Urinary bladder (tissue), 4 donors: ENCODE results near the gene LMO7. TPM values are rescaled to one million over a fixed set of nuclear protein-coding genes. Genes with fewer than 3 reads are reported as not detected.

Experiments used
- DNase-seq: peaks from one replicate; pipeline ENCODE4 v3.0.0-alpha.2; 2015; ENCODE audit errors: extremely low spot score
- H3K27ac ChIP-seq: one replicate; pipeline ENCODE4 v1.5.1; 2013; ENCODE audit warnings: low read depth, mild to moderate bottlenecking, moderate library complexity
- H3K36me3 ChIP-seq: one replicate; pipeline ENCODE4 v1.6.1; 2013; ENCODE audit warnings: mild to moderate bottlenecking, moderate library complexity; ENCODE audit not compliant: insufficient read depth
- H3K4me1 ChIP-seq: one replicate; pipeline ENCODE4 v1.6.1; 2013; ENCODE audit warnings: mild to moderate bottlenecking, moderate library complexity; ENCODE audit not compliant: insufficient read depth
- H3K4me3 ChIP-seq: one replicate; pipeline ENCODE4 v1.5.1; 2013; ENCODE audit warnings: low read depth, low read length
- WGBS: extraction: QIAGEN DNeasy Blood & Tissue Kit; methylation state at CpG from one replicate; pipeline ENCODE4 v1.1.7; 2013; 5-methylcytosine and 5-hydroxymethylcytosine counted together
- polyA plus RNA-seq: library from polyadenylated mRNA; stranded (reverse); fragments of 200-250 nt; gene quantifications from one replicate; pipeline ENCODE4 v1.2.3, GENCODE V29; 2013
- total RNA-seq: library from RNA; depleted of rRNA; stranded (reverse); fragments of >200 nt; gene quantifications from one replicate; pipeline ENCODE4 v1.2.3, GENCODE V29; 2014
- donor health status: healthy with polysubstance abuse.
- donor health status: healthy.

The LMO7 gene
- total and polyA plus RNA-seq, 2 donors, result 6.8 to 79.7 TPM

- no peaks in the 10 kb centered on the region for H3K4me1 ChIP-seq
- WGBS, result 98% methylated on average over 2 of the region's 2 CpGs
- no peak overlapping the region for H3K4me3 ChIP-seq
Measured at GRCh38 chr13:75825594-75825993, 189.5 kb downstream of the LMO7 start.

GRCh38 chr13:75826391-75826790, 190.3 kb downstream of the LMO7 start:
- Histone ChIP-seq H3K4me3 (no peak overlapping the region), H3K27ac (no peak overlapping the region), H3K4me1 (no peaks in the 10 kb centered on the region), H3K36me3 (peaks cover 4% of the 10 kb centered on the region)
- no peak for DNase-seq
- 99% methylated on average over 5 of the region's 5 CpGs for WGBS

More at GRCh38 chr13:75825594-75825993, 189.5 kb downstream of the LMO7 start:
- Histone ChIP-seq H3K36me3 (peaks cover 4% of the 10 kb centered on the region), H3K27ac (no peak overlapping the region)
- no peak for DNase-seq

GRCh38 chr13:75829830-75830229, 193.7 kb downstream of the LMO7 start:
- peaks cover 2% of the 10 kb centered on the region for H3K36me3 ChIP-seq
- H3K27ac ChIP-seq, result no peak overlapping the region
- no peak for DNase-seq
- H3K4me1 ChIP-seq, result no peaks in the 10 kb centered on the region
- H3K4me3 ChIP-seq, result no peak overlapping the region
- WGBS, result 97% methylated on average over 1 of the region's 1 CpG

- H3K4me3 ChIP-seq, result no peak overlapping the region
- 51% methylated on average over 1 of the region's 1 CpG for WGBS
- no peaks in the 10 kb centered on the region for H3K4me1 ChIP-seq
- no peak for DNase-seq
- H3K36me3 ChIP-seq, result peaks cover 2% of the 10 kb centered on the region
- H3K27ac ChIP-seq, result no peak overlapping the region
Measured at GRCh38 chr13:75830842-75831241, 194.7 kb downstream of the LMO7 start.

GRCh38 chr13:75831389-75831788, 195.3 kb downstream of the LMO7 start:
- H3K4me1 ChIP-seq, result no peaks in the 10 kb centered on the region
- no peak overlapping the region for H3K27ac ChIP-seq
- no peak for DNase-seq
- H3K36me3 ChIP-seq, result peaks cover 2% of the 10 kb centered on the region
- H3K4me3 ChIP-seq, result no peak overlapping the region

- no peak overlapping the region for H3K27ac ChIP-seq
- WGBS, result 90% methylated on average over 5 of the region's 5 CpGs
- no peak overlapping the region for H3K4me3 ChIP-seq
- no peaks in the 10 kb centered on the region for H3K4me1 ChIP-seq
- peaks cover 2% of the 10 kb centered on the region for H3K36me3 ChIP-seq
- DNase-seq, result no peak
Measured at GRCh38 chr13:75832812-75833211, 196.7 kb downstream of the LMO7 start.

GRCh38 chr13:75836441-75836840, 200.3 kb downstream of the LMO7 start:
- no peaks in the 10 kb centered on the region for H3K36me3 ChIP-seq
- H3K4me1 ChIP-seq, result no peaks in the 10 kb centered on the region
- WGBS, result 88% methylated on average over 4 of the region's 4 CpGs
- DNase-seq, result no peak
- H3K4me3 ChIP-seq, result no peak overlapping the region
- no peak overlapping the region for H3K27ac ChIP-seq

- Histone ChIP-seq H3K36me3 (peaks cover 6% of the 10 kb centered on the region), H3K27ac (no peak overlapping the region), H3K4me1 (no peaks in the 10 kb centered on the region)
Measured at GRCh38 chr13:75838366-75839005, 202.4 kb downstream of the LMO7 start.

GRCh38 chr13:75839406-75839805, 203.3 kb downstream of the LMO7 start:
- Histone ChIP-seq H3K4me3 (no peak overlapping the region), H3K4me1 (no peaks in the 10 kb centered on the region), H3K27ac (no peak overlapping the region), H3K36me3 (peaks cover 6% of the 10 kb centered on the region)
- no peak for DNase-seq
- 90% methylated on average over 2 of the region's 2 CpGs for WGBS

More at GRCh38 chr13:75838366-75839005, 202.4 kb downstream of the LMO7 start:
- WGBS, result 91% methylated on average over 6 of the region's 6 CpGs
- no peak for DNase-seq
- H3K4me3 ChIP-seq, result no peak overlapping the region

- WGBS, result 97% methylated on average over 5 of the region's 5 CpGs
- H3K36me3 ChIP-seq, result peaks cover 6% of the 10 kb centered on the region
Measured at GRCh38 chr13:75841905-75842304, 205.8 kb downstream of the LMO7 start.

GRCh38 chr13:75843074-75843473, 206.9 kb downstream of the LMO7 start:
- H3K4me1 ChIP-seq, result no peaks in the 10 kb centered on the region
- no peak overlapping the region for H3K4me3 ChIP-seq
- 87% methylated on average over 6 of the region's 6 CpGs for WGBS
- H3K27ac ChIP-seq, result no peak overlapping the region
- peaks cover 6% of the 10 kb centered on the region for H3K36me3 ChIP-seq
- DNase-seq, result no peak

More at GRCh38 chr13:75841905-75842304, 205.8 kb downstream of the LMO7 start:
- DNase-seq, result no peak
- H3K4me1 ChIP-seq, result no peaks in the 10 kb centered on the region
- H3K4me3 ChIP-seq, result no peak overlapping the region
- no peak overlapping the region for H3K27ac ChIP-seq

- Histone ChIP-seq H3K27ac (no peak overlapping the region), H3K4me1 (no peaks in the 10 kb centered on the region), H3K36me3 (peaks cover 6% of the 10 kb centered on the region), H3K4me3 (no peak overlapping the region)
- DNase-seq, result no peak
Measured at GRCh38 chr13:75843991-75844390, 207.9 kb downstream of the LMO7 start.

- Histone ChIP-seq H3K4me3 (no peak overlapping the region), H3K4me1 (no peaks in the 10 kb centered on the region), H3K36me3 (peaks cover 2% of the 10 kb centered on the region), H3K27ac (no peak overlapping the region)
- 97% methylated on average over 2 of the region's 2 CpGs for WGBS
- DNase-seq, result no peak
Measured at GRCh38 chr13:75847588-75847987, 211.5 kb downstream of the LMO7 start.

- no peak overlapping the region for H3K27ac ChIP-seq
- H3K4me3 ChIP-seq, result no peak overlapping the region
- H3K4me1 ChIP-seq, result no peaks in the 10 kb centered on the region
- H3K36me3 ChIP-seq, result peaks cover 3% of the 10 kb centered on the region
- no peak for DNase-seq
- 94% methylated on average over 3 of the region's 3 CpGs for WGBS
Measured at GRCh38 chr13:75850916-75851315, 214.8 kb downstream of the LMO7 start.

GRCh38 chr13:75855216-75855615, 219.1 kb downstream of the LMO7 start:
- no peaks in the 10 kb centered on the region for H3K4me1 ChIP-seq
- WGBS, result 94% methylated on average over 6 of the region's 6 CpGs
- H3K36me3 ChIP-seq, result peaks cover 3% of the 10 kb centered on the region
- no peak overlapping the region for H3K27ac ChIP-seq
- no peak for DNase-seq
- no peak overlapping the region for H3K4me3 ChIP-seq
